Amygdala (tissue), 56 donors: ENCODE measurements around the gene APOBR.
"Not testable (repeated sequence)": the region's sequence is repeated elsewhere in the genome, so short reads cannot be mapped to it uniquely, and the experiment has no call there.

Experiments
- DNase-seq, 56 donors: peaks; one replicate each; lab custom pipeline; 2025; lab: John Stamatoyannopoulos, UW

APOBR gene

DNA sequence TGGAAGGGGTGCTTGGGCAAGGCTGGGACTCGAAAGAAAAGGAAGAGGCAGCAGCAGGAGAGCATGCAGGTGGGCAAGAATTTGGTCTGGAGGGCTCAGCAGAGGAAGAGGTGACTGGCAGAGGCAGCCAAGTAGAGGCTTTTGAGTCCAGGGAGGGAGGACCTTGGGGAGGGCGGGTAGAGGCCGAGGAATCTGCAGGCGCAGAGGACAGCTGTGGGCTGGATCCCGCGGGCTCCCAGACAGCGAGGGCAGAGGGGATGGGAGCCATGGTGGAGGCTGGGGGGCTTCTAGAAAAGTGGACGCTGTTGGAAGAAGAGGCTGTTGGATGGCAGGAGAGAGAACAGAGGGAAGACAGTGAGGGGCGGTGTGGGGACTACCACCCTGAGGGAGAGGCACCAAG lies 2.9 kb downstream of the APOBR start:
- DNase-seq: no peak

DNA sequence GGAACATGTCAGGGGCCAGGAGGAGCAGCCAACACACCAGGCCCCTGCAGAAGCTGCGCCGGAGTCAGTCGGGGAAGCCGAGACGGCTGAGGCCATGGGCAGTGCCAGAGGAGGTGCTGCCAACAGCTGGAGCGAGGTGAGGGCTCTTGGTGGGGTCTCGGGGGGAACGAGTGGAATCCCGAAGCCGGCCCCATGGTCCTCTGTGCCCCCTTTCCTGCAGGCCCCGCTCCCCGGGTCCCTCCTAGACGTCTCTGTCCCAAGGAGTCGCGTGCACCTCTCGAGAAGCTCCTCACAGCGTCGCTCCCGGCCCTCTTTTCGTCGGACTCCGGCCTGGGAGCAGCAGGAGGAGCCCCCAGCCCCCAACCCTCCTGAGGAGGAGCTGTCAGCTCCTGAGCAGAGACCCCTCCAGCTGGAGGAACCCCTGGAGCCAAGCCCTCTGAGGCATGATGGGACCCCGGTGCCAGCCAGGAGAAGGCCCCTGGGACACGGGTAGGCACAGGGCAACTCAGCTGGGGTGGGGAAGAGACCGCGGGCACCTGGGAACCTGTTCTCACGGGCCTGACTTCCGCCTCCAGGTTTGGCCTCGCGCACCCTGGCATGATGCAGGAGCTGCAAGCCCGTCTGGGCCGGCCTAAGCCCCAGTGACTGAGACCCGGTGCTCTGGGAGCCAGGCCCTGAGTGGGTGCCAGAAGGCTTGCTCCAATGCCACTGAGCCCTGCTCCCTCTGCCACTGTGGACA lies 3.6 kb downstream of the APOBR start:
- no peak for DNase-seq

DNA sequence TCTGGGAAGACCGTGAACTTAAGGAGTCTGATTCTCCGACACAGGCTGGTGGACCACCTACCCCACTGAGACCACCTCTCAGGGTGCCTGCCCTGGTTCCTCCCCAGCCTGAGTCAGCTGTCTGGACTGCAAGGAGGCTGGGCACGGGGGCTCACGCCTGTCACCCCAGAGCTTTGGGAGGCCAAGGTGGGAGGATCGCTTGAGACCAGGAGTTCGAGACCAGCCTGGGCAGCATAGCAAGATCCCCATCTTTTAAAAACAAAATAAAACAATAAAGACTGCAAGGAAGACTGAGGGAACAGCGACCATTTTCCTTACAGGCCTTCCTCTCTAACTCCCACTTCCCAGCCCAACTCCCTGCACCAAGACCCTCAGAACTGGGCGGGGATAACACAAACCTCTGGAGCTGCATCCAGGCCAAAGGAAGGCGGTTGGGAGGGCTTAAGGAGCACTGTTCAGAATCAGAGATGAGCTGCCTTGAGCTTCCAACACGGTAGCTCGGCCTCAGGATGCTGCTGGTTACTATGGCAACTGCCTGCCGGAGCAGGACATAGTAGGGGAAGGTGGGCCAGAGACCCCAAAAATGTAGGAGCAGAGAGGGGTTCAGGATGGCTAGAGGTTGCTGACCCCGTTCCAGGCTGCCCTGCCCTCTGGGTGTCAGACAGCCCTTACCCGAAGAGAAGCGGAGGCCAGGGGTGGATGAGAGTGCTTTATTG lies 4.4 kb downstream of the APOBR start:
- DNase-seq: no peak

DNA sequence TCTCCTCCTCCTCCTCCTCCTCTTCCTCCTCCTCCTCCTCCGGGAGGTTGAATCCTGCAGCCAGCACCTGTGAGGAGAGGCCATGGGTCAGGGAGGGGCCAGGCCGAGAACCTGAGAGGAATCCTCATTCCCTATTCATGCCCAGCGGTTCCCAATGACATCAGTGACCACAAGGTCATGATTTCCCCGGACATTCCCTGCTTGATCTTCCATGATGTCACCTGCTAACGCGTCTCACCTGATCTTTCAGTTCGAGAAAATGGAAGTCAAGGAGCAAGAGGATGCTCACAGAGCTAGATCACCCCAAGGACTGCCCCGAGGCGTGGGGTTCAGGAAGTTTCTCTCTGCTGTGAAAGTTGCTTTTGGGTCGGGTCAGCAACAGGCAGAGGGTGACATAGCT lies 5.4 kb downstream of the APOBR start:
- DNase-seq: no peak

DNA sequence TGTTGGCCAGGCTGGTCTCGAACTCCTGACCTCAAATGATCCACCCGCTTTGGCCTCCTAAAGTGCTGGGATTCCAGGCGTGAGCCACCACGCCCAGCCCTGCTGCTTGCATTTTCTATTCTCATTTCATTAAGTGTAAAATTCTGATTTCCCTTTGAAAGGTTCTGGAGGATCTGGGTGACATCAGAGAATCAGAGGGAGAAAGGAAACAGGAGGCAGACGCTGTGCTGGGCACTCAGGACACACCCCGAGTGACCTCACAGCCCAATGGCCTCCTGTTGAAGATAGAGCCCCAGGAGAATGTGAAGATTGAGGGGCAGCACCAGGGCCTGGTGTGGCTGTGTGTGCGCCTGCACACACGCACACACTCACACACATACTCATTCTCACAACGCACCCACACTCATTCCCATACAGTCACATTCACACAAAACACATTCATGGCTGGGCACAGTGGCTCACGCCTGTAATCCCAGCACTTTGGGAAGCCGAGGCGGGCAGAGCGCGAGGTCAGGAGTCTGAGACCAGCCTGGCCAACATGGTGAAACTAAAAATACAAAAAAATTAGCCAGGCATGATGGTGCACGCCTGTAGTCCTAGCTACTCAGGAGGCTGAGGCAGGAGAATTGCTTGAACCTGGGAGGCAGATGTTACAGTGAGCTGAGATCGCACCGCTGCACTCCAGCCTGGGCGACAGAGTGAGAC lies 6.2 kb downstream of the APOBR start:
- DNase-seq: not testable (repeated sequence)

DNA sequence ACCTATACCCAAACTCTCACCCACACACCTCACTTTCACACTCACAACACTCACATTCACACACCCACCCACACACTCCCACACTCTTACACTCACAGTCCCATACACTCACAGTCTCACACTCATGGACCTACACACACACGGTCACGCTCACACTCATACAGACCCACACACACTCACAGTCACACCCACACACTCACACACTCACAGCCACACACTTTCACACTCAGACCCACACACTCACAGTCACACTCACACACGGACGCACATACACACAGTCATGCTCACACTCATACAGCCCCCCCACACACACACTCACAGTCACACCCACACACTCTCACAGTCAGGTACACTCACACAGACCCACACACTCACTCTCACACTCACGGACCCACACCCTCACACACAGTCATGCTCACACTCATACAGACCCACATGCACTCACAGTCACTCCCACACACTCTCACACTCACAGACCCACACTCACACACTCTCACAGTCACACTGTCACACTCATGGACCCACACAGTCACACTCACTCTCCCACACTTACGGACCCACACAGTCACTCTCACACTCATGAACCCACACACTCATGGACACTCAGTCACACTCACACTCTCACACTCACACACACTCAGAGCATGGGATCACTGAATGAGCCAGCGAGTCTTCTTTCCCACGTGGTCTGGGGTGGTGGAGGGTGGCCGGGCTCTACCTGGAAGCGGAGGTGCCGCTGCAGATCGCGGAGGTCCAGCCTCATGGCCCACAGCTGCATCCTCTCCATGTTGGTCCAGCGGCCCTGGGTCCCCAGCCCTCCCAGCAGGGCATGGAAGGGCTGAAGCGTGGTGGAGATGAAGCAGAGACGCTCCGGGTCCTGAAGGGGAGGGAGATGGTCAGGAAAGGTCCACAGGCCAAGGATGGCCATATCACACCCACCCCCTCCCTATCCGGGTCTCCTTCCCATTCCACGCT lies 7.1 kb downstream of the APOBR start:
- DNase-seq: no peak

DNA sequence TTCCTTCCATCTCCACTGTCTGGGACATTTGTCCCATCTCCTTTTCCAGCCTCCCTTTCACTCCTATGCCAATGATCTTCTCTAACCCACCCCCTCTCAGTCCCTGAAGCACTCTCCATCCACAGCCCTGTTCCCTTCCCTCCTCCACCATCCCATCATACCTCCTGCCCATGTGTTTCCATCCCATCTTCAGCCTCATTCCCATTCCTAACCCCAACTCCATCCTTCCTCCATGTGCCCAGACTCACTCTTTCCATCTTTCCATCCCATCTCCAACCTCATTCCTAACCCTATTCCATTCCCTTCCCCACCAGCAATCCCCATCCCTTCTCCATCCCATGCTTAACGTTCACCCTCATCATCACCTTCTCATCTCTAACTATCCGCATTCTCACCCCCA lies 7.8 kb downstream of the APOBR start:
- no peak for DNase-seq

DNA sequence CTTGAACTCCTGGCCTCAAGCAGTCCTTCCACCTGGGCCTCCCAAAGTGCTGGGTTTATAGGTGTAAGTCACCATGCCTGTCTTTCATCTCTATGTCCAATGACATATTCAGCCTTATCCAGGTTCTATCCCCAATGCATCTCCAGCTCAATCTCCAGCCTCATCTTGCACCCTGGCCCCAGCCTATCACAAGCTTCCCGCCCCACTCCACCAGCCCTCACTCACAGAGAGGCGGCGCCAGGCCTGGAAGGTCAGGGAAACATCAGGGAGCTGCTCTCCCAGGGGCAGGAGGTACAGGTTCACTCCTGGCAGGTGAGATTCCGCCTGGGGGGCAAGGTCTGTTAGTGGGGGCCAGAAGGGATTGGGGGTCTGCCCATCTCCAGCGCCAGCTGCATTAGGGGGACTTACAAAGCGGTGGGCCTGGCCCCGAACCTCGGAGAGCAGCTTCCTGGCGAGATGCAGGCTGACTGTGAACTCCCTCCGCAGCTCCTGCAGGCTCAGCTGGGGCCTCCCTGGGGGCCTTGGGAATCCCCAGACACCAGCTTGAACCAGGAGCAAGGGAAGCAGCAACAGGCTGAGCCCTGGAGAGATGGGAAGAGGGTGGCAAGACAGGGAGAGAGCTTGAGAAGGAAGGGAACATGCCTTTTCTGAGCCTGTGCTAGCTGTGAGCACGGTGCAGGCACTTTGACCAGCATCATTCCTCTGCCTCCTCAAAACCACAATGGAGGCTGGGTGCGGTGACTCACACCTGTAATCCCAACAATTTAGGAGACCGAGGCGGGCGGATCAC lies 9.2 kb downstream of the APOBR start:
- no peak for DNase-seq

DNA sequence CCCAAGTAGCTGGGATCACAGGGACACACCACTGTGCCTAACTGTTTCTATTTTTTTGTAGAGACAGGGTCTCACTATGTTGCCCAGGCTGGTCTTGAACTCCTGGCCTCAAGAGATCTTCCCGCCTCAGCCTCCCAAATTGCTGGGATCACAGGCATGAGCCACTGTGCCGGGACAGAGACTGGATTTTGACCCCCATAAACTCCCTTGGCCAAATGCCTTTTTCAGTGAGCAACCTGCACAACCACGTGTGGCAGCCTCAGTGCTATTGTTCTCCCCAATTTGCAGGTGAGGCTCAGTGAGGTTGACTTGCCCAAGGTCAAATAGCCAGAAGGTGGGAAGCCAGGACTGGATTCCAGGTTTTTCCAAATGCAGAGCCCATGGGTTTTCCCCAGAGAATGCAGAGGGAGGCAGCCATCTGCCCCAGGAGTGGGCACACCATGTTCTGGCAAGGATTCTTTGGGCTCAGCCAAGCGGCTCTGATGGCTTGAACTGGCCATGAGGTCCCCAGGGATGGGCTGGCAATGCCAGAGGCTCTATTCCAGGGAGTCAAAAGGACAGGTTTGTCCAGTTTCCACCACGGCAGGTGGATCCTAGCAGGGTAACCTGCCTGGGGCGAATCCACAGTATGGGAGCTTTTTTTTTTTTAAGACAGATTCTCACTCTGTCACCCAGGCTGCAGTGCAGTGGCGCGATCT lies 10.4 kb downstream of the APOBR start:
- DNase-seq: no peak

DNA sequence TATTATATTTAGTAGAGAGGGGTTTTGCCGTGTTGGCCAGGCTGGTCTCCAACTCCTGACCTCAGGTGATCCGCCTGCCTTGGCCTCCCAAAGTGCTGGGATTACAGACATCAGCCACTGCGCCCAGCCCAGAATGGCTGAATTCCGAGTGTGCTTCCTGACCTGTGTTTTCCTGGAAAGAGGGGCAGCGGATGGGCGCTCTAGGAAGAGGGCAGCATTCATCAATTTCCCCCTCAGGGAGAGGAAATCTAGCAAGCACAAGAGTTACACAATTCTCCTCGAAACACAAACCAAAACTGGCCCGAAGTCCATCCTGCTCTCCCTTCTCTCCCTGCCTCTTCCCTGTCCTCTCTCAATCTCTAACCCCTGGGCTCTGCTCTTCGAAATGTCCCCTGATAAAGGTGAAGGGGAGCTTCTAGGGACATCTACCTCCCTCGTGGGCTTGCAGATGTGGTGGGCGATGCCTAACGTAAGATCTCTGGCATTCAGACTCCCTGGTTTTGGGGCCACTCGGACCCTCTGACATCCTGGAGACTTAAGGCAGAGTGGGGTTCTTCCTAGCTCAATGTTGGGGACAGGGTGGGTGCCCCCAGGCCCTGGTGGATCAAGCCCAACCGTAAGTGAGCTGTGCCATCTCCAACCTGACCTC lies 11.2 kb downstream of the APOBR start:
- no peak for DNase-seq

DNA sequence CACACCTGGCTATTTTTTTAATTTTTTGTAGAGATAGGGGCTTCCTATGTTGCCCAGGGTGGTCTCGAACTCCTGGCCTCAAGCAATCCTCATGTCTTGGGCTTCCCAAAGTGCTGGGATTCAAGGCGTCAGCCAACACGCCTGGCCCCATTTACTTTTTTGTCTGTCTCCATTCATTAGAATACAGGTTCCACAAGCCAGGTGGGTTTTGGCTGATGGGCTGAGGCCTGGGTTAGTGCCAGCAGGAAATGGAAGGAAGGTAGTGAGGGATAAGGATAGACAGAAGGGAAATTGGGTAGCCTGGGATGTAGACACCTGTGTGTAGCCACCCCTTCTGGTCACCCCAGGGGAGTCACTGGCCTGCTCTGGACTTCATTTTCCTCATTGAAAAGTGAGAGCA lies 16.6 kb downstream of the APOBR start:
- no peak for DNase-seq

DNA sequence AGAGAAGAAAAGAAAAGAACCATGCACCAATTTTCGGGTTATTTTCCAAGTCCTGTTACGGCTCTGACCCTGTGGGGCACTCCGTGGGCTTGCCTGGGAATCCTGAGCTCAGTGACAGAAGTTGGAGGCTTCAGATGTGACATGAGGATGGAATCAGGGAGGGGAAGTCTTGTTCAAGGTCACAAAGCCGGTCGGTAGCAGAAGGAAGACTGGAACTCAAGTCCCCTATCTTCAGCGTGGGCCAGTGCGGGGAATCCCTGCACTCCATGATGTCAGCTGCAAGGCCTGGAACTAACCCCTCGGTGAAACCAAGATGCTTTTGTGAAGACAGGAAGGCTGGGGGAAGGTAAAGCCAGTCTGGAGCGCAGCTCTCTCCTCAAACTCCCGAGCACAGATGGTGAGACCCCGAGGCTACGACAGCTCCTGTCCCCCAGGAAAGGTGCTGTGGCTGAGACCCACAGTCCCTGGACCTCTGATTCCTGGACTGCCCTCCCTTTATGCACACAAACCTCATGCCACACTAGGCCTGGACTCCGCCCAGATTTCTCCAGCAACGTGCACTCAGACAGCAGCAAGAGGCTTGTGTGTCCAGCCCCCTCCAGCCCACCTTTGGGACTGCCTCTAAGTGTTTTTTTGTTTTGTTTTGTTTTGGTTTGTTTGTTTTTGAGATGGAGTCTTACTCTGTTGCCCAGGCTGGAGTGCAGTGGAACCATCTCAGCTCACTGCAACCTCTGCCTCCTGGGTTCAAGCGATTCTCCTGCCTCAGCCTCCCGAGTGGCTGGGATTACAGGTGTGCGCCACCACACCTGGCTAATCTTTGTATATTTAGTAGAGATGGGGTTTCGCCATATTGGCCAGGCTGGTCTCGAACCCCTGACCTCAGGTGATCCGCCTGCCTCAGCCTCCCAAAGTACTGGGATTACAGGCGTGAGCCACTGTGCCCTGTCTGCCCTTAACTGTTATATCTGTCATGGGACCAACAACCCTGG lies 17.7 kb downstream of the APOBR start:
- DNase-seq: no peak

DNA sequence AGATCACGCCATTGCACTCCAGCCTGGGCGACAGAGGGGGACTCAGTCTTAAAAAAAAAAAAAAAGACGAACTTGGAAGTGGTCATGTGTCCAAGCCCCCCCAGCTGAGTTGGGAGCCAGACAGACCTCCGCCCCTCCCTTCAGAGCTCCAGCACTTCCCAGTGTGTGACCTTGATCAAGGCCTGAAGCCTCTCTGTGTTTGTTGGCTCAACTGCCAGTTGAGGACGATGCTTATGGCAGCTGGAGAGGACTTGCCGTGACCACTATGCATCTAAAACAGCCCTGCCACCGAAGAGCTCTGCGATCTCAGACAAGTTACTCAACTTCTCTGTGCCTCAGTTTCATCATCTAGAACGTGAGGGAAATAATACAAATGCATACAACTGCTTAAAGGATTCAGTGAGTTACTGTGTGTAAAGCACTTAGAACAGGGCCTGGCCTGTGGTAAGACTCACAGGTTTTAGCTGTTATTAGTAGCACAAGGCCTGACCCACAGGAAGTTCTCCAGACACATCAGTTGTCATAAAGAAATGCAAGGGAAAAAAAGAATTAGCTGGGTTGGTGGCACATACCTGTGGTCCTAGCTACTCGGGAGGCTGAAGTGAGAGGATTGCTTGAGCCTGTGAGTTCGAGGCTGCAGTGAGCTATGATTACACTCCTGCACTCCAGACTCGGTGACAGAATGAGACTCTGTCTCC lies 19.2 kb downstream of the APOBR start:
- no peak for DNase-seq

DNA sequence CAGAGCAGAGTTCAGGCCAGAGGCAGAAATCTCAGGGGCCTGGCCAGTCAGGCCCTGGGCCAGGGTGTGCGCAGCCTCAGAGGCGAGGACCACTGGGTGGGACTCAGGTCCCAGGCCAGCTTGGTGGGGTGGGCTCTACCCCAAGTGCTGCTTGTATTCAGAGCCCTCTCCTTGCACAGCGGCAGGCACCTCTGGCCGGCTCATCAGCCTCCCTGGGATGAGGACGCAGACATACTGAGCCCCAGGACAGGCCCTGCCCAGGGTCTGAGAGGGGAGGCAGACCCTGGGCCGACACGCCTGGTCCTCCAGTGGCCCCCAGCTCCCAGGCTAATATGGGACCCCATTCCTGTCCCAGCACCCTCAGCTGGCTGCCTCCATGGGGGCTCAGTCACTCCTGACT lies 19.8 kb downstream of the APOBR start:
- DNase-seq: no peak

DNA sequence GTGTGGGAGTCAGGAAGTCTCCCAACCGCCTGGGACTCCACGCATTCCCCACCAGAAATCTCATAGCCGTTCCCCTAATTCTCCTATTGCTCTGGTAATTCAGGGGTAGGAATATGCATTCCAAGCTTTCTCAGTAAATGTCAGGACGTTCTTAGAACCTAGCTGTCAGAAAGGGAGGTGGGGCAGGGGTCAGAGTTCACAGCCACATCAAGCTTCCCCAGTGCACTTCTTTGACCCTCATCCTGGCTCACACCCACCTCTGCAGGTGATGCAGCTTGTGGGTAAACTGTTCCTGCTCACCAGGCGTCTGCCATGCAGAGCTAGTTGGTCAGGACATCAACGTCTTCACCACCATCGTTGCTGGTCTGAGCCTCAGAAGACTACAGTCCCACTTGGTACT lies 26.2 kb downstream of the APOBR start:
- no peak for DNase-seq

DNA sequence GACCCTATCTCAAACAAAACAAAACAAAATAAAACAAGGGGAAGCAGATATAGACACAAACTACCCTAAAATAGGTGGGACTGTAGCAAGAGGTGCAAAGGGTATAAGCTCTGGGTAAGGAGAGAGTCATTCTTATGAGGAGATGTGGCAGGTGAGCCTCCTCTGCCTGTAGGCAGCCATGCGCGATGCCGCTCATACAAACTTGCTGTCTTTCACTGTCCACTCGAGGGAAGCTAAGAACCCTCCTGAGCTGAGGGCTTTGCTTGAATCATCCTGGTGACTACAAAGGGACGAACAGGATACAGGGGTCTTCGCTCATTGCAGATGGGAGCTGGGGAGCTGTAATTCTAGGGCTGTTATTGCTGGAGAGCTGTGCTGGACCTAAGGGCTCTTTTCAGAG lies 27.0 kb downstream of the APOBR start:
- DNase-seq: no peak

DNA sequence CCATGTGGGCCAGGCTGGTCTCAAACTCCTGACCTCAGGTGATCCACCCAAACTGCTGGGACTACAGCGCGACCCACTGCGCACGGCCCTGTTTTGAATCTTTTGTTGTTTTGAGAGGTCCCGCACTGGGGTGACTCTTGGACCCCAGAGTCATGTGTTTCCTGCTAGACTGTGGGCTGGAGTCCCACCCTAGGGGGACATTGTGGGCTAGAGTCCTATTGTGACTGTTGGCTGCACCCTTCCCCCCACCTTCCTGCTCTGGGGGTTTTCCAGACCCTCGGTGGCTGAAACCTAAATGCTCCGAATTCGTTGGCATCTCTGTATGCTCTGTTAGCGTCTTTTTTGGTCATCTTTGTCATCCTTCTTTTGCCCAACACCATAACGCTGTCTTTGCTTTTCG lies 28.3 kb downstream of the APOBR start:
- DNase-seq: no peak
